Upper lobe of left lung (tissue), 4 donors: ENCODE measurements around the gene DNAJB6.

Experiments
- CTCF ChIP-seq, 6 experiments: fragments of 450-650 bp in 4 of 6; fragments of 200-600 bp in 2 of 6; sonication (generic) in 2 of 6; IDR thresholded peaks; one replicate each; pipeline ENCODE4 v1.5.1; 2016 to 2019; ENCODE audit warnings: antibody characterized with exemption in 6 of 6
- POLR2AphosphoS5 ChIP-seq, 2 donors: sonication (generic); formaldehyde crosslinking; IDR thresholded peaks; one replicate each; pipeline ENCODE4 v1.5.1; 2017; ENCODE audit warnings: antibody characterized with exemption in 2 of 2

GRCh38 chr7:157335236-157335635, 1.6 kb upstream of the DNAJB6 start:
- no peak for TF ChIP-seq POLR2AphosphoS5 (IDR thresholded peaks at IDR 0.05)
- no peak for TF ChIP-seq CTCF (IDR thresholded peaks at IDR 0.05)
